Occipital lobe (tissue), 2 donors: ENCODE data around the gene RAB3B. TPM values are rescaled to one million over a fixed set of nuclear protein-coding genes. Genes with fewer than 3 reads are reported as not detected.
A peak's percentile ranks its signal among the peaks of the same experiment; 100 is the strongest.
"Not testable (repeated sequence)": the region's sequence is repeated elsewhere in the genome, so short reads cannot be mapped to it uniquely, and the experiment has no call there.

Experiments
- DNase-seq: peaks from one replicate; lab custom pipeline; 2025; lab: John Stamatoyannopoulos, UW
- total RNA-seq: library from RNA; depleted of rRNA; stranded (reverse); fragments of >200 nt; gene quantifications from one replicate; pipeline ENCODE4 v1.2.3, GENCODE V29; 2014

The RAB3B gene, protein sequence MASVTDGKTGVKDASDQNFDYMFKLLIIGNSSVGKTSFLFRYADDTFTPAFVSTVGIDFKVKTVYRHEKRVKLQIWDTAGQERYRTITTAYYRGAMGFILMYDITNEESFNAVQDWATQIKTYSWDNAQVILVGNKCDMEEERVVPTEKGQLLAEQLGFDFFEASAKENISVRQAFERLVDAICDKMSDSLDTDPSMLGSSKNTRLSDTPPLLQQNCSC
- total RNA-seq, result 8.4 TPM

DNA sequence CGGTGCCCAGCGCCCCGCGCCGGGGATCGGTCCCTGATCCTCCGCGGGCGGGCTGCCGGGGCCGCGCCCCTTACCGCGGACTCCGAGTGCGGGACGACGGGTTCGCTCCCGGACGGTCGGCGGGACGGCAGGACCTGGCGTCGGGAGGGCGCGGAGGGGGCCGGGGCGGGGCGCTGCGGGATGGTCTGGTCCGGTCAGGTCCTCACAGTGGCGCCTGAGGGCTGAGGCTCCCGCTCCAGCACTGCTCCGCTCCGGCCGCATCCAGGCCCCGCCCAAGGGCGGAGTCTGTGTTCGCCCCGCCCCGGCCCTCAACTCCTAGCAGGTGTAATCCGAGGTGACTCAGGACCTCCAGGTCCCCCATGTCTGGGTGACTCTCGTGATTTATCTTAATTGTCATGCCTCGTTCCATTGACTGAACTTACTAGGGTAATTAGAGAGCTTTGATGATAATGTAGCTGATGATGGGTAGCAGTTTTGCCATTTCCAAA, at the start of gene RAB3B:
Gene RAB3B, minus strand, starts transcription at position 223 of the 488 bp plus-strand sequence. CDS start 13,583 bp downstream, outside the sequence.
- peak; percentile 17 for DNase-seq

DNA sequence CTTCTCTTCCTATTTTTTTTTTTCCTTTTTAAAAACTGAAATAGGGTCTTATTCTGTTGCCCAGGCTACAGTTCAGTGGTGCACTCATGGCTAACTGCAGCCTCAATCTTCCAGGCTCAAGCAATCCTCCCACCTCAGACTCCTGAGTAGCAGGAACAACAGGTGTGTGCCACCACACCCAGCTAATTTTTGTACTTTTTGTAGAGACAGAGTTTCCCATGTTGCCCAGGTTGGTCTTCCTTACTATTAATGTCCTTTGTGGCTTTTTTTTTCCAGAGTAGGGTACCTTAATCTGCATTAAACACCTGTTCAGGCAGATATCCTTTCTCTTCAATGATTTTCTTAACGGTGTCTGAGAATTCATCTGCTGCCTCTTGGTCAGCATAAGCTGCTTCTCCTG, 47.4 kb upstream of the RAB3B start:
- DNase-seq, result no peak

DNA sequence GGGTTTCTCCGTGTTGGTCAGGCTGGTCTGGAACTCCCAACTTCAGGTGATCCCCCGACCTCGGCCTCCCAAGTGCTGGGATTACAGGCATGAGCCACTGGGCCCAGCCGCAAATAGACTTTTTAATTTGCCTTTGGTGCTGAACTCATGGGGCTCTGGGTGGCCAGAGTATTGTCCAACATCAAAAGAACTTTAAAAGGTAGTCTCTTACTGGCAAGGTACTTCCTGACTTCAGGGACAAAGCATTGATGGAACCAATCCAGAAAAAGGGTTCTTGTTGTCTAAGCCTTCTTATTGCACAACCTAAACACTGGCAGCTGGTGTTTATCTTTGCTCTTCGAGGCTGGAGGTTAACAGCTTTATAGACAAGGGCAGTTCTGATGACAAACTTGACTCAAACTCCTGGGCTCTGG, 46.9 kb upstream of the RAB3B start:
- no peak for DNase-seq

DNA sequence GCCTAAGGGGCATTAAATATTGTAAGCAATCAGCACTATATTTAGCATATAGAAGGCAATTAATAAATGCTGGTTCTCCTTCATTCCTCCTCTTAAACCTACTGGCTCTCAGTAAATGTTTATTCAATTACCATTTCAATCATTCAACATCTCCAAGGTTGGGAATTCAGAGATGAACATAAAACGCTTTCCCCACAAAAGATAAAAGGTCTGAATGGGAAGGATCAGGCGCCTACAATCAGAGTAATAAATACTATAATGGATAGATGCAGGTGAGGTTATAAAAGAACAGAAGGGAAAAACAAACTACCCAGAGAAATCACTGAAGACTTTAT, 43.5 kb upstream of the RAB3B start:
- DNase-seq, result no peak

DNA sequence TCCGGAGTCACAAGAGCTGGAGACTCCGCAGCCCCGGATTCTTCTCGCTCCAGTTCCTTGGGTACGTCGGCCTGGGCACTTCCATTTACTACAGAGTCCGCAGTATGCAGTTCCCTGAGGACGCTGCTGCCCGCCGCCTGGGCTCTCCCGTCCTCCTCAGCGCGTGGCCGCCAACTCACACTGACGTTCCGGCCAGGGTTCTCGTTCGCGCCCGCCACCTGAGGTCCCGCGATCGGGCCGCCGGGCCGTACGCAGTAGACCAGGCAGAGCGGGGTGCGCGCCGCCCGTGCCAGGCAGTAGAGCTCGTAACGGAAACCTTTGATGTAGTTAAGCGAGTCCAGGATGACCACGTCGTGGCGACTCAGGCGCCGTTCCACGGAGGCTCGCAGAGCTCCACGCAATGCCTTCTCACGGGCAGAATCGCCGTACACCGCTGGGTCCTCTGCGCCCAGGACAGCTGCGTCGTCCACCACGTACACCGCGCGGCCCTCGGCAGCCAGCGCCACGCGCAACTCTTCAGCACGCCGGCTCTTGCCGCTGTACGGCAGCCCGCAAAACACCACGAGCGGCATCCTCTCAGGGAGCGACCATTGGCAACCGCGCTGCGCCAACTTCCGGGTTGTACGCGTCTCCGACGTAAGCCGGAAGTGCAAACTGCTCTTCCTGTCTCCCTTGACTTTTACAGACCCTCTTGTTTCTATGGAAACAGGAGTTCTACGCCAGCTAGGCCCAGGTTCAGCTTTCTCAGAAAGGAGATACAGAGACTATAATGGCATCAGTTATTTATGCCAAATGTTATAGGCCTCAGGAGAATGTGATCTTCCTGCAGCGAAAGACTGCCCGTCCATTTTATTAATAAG, 42.9 kb upstream of the RAB3B start, which contains the start of gene KTI12:
Gene KTI12, minus strand, starts transcription at position 621 of the 860 bp plus-strand sequence. Its CDS starts 49 bp downstream, at position 572.
- DNase-seq, result peak; percentile 83

DNA sequence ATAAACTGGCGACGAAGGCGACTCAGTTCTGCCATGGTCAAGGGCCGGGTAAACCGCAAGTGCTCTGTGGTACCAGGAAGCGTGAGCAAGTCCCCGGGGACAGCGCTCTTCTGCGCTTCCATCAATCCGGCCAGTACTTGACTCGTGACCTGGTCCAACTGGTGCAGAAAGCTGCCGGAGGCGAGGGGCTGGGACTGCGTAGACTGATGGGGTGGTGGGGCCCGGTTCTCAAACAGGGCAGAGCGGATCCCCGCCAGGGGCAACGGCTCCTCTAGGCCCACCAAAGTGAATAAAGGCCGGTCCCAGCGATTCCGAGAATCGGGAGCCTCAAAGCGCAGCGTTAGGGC, 42.3 kb upstream of the RAB3B start:
- peak; percentile 13 for DNase-seq

DNA sequence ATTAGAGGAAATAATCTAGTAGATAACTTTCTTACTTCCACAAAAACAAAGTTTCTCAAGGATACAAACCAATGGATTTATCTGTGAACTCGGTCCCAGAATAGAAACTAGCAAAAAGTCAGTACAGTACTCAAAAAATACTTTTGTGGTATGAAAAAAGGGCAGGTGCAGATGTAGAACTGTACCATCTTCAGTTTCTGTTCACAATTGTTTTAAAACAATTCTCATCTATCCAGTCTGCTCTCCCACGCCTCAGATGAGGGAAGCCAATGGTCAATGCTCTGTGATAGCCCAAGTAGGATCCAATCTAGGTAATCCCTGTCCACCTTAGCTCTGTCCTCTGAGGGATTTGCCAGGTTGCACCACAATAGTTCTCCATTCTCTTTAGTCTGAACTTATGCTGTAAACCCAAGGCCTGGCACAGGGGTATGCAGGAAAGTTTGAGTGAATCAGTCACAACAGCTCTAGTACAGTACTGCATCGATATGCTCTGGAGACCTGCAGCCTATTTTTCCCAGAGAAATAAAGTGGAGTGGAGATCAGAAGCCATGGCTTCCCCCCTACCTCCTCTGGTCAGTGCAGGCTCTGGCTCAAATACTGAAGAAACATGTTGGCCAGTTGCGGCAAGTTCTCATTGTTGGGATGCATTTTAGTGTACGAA, 41.8 kb upstream of the RAB3B start:
- DNase-seq, result no peak

DNA sequence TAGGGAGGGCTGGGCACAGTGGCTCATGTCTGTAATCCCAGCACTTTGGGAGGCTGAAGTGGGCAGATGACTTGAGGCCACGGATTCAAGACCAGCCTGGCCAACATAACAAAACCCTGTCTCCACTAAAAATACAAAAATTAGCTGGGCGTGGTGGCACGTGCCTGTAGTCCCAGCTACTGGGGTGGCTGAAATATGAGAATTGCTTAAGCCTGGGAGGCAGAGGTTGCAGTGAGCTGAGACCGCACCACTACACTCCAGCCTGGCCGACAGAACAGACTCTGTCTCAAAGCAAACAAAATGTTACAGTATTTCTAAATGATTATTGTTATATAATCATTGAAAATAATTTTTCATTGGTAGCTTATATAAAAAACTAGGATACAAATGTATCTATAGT, 38.3 kb upstream of the RAB3B start:
- DNase-seq, result not testable (repeated sequence)

DNA sequence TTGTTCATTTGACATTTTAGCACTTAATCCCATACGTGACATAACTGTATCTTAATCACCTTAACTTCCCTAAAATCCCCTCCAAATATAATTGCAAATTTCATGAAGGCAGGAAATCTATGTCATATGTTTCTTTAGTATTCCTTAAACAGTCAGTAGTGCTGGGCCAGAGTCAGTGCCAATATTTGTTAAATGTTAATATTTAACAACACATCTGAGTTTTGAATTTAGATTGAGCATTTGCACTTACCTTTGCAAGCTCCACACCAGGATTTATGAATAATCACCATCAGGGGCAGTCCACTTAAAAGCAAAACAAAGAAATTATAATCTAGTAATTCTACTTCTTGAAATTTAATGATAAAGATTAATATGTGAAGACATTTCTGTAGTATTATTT, 37.8 kb upstream of the RAB3B start:
- no peak for DNase-seq

DNA sequence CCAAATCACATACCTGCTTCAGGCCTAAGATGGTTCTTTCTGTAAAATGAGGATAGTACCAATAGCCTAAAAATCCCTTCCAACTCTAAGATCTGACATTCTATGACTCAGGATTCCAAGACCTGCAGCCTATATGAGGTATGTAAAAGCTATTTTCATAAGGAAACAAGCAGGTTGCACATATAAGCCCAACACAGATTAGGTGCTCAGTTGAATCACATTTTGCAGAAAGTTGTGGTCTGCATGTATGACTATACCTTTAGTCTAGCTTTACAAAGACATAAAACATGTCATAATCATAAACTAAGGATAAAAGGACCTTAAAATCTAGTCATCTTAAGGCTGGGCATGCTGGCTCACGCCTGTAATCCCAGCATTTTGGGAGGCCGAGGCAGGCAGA, 35.8 kb upstream of the RAB3B start:
- DNase-seq, result no peak

DNA sequence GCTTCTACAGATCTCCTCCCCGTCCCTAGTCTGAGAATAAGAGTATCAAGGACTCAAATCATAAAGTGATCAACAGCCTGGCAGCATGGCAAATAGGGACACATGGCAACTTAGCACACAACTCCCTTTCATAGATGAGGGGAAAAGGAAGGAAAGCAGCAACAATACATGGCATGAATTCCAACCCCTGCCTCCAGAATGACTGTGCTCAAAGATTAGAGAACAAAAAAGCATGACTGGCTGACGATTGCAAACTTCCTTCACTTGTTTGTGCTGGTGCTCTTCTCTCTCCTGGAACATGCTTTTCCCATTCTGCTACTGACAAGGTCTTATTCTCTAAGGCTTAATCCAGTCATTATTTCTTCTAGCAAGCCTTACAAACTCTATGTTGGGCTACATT, 31.6 kb upstream of the RAB3B start:
- no peak for DNase-seq

DNA sequence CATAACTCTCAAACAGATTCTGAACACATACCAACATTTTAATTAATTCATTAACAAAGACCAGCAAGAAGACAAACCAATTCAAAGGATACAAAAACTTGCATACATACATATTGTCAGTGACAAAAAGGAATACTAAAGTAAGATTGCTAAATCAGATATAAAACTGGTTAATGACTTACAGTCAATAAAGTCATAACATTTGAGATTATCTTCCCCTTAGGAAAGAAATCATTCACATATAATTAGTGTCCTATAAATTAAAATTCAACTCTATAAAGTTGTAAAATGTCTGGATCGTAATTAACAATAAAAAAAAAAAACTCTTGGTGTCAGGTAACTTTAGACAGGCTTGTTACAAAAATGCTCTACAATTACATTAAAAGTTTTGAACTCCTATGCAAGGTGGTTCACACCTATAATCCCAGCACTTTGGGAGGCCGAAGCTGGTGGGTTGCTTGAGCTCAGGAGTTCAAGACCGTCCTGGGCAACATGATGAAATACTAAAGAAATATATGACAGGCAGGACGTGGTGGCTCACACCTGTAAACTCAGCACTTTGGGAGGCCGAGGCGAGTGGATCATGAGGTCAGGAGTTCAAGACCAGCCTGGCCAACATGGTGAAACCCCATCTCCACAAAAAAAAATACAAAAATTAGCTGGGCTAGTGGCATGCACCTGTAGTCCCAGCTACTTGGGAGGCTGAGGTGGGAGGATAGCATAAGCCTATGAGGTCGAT, 17.7 kb upstream of the RAB3B start:
- DNase-seq, result no peak

DNA sequence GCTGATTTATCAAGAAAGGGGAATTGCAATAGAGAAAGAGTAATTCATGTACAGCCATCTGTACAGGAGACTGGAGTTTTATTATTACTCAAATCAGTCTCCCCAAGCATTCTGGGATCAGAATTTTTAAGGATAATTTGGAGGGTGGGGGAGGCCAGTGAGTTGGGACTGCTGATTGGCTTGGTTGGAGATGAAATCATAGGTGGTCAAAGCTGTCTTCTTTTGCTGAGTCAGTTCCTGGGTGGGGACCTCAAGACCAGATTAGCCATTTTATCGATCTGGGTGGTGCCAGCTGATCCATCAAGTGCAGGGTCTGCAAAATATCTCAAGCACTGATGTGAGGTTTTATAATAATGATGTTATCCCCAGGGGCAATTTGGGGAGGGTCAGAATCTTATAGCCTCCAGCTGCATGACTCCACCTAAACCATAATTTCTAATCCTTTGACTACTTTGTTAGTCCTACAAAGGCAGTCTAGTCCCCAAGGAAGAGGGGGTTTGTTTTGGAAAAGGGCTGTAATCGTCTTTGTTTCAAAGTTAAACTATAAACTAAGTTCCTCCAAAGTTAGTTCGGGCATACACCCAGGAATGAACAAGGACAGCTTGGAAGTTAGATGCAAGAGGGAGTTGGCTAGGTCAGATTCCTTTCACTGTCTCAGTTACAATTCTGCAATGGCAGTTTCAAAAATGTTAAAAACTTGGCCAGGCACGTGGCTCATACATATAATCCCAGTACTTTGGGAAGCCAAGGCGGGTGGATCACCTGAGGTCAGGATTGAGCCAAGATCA, 16.9 kb upstream of the RAB3B start:
- DNase-seq, result no peak

DNA sequence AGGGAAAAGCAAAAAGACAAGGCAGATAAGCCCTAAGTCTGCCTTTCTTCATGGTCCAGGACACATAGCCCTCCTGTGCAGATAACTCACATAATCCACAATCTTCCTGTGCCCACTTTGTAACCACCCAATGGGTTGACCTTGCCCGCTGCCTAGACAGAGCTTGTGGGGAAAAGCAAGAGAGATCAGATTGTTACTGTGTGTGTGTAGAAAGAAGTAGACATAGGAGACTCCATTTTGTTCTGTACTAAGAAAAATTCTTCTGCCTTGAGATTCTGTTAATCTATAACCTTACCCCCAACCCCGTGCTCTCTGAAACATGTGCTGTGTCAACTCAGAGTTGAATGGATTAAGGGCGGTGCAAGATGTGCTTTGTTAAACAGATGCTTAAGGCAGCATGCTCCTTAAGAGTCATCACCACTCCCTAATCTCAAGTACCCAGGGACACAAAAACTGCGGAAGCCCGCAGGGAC, 15.6 kb upstream of the RAB3B start:
- DNase-seq, result not testable (repeated sequence)

DNA sequence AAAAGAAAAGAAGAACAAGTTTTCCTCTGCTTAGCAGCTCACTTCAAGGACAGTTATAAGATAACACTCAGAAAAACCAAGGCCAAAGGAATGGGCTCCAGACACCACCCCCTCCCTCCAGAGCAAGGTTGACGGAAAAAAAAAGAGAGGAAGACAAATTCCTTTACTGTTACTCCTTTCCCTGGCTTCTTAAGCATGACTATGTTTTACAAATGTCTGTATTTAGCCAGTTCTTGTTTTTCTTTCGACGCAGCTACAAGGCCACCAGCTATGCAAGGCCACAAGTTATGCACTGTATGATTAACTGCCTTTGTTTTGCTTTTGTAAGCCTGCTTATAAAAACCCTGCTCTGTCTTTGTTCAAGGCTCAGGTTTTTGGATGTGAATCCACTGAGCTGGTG, 15.0 kb upstream of the RAB3B start:
- DNase-seq, result not testable (repeated sequence)

DNA sequence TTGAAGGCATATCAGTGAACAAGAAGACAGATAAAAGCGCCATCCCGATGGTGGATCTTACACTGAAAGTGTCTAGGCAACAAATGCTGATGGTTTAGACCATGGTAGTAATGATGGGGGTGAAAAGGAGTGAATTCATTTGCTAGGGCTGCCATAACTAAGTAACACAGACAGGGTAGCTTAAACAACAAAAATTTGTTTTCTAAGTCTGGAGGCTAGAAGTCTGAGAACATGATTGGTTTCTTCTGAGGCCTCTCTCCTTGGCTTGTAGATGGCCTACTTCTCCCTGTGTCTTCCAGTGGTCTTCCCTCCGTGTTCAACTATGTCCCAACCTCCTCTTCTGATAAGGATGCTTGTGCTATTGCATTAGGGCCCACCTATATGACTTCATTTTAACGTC, 13.4 kb upstream of the RAB3B start:
- no peak for DNase-seq

DNA sequence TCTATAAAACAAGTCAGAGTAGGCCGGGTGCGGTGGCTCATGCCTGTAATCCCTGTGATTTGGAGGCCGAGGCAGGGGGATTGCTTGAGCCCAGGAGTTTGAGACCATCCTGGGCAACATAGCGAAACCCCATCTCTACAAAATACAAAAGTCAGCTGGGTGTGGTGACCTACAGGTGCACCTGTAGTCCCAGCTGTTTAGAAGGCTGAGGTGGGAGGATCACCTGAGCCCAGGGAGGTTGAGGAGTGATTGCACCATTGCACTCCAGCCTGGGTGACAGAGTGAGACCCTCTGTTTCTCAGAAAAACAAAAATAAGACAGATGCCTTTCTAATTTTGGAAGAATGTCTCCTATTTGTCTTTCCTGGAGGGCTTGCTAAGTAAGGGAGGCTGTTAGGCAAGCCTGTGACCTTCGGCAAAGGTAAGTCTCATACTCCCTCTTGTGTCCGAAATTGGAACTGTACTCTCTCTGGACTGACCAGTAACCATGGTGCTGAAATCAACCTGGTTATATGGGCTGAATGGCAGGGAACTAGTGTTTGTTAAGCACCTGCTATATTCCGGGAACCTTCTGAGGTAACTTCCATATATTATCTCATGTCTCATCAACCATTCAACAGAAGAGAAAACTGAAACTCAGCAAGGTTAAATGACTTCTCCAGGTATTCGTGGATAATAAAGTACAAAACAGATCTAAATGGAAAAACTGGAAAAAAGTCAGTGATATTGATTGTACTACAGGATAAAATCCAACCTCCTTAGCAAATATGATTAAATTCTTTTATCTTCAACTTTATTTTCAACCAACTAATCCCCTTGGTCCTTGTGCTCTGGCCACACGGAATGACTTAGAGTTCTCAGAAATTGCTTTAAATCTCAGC, 11.8 kb upstream of the RAB3B start:
- DNase-seq, result no peak

DNA sequence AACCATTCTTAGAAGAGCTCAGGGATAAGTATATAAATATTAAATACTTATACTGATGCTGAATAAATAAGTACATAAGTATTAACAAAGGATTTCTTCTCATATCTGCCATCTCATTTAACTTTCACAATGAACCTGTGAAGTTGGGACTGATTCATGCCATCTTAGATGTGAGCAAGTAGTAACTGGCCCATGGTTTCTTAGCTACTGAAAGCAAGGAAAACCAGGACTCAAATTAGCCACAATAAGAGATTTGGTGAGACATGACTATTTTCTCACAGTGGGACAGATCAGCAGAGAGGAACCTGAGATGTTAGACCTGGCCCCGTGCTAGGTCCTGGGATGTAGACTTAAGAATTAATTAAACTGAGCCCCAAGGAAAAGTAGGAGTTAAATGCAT, 8.2 kb upstream of the RAB3B start:
- DNase-seq, result no peak

DNA sequence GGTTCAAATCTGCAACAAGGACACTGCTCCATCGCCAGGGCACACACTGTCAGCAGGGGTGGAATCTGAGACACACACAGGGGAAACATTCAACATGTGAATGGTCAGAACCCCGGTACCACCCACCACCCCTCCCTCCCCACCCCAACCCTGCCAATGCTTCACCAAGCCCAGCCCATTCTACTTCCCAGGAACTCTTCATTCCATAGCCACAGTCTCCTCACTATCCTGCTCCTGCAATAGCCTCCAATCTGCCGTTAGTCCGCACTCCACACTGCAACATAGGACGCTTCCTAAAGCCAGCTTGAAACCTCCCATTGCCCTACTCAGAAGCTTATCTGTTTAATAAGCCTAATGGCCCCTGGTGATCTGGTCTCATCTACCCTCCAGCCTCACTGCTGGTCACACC, 7.5 kb upstream of the RAB3B start:
- DNase-seq, result no peak
